ENCODE measurements around the gene CADM1. TPM values are rescaled to one million over a fixed set of nuclear protein-coding genes. Genes with fewer than 3 reads are reported as not detected.

The CADM1 gene
- total and polyA plus RNA-seq, 2 experiments from 2014 or later, result 48.4 to 54.3 TPM

DNA sequence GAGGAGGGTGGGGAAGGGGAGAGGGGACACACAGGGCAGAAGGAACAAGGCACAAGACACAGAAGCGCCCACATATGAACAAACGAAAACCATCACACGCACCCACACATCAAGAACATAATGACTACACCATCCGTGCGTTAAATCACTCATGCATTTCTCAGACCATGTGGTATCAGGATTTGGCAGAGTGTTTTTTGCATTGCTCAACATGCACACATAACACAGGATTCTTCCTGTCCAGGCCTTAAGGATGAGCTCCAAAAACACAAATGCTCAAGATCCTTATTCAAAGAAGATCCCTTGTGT is 309.5 kb downstream of the CADM1 start:
- no peak for DNase-seq (ENCODE audit: low spot score)
- no peaks in the 10 kb centered on the region for H3K4me1 ChIP-seq (ENCODE audit: insufficient read depth)
- H2AFZ ChIP-seq, result no peak overlapping the region
- H3K9me2 ChIP-seq (replicated peaks; ENCODE audit: insufficient read depth), result no peaks in the 10 kb centered on the region
- H3K27me3 ChIP-seq, result no peaks in the 10 kb centered on the region
- no peak overlapping the region for H3K4me2 ChIP-seq
- H3K79me2 ChIP-seq, result no peaks in the 10 kb centered on the region
- TF ChIP-seq EZH2phosphoT487 (IDR thresholded peaks at IDR 0.05; ENCODE audit: low read depth, severe bottlenecking, unreplicated experiment), result no peak
- TF ChIP-seq, protein P1, sequence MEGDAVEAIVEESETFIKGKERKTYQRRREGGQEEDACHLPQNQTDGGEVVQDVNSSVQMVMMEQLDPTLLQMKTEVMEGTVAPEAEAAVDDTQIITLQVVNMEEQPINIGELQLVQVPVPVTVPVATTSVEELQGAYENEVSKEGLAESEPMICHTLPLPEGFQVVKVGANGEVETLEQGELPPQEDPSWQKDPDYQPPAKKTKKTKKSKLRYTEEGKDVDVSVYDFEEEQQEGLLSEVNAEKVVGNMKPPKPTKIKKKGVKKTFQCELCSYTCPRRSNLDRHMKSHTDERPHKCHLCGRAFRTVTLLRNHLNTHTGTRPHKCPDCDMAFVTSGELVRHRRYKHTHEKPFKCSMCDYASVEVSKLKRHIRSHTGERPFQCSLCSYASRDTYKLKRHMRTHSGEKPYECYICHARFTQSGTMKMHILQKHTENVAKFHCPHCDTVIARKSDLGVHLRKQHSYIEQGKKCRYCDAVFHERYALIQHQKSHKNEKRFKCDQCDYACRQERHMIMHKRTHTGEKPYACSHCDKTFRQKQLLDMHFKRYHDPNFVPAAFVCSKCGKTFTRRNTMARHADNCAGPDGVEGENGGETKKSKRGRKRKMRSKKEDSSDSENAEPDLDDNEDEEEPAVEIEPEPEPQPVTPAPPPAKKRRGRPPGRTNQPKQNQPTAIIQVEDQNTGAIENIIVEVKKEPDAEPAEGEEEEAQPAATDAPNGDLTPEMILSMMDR (IDR thresholded peaks at IDR 0.05; ENCODE audit: poor library complexity), result no peak
- TF ChIP-seq EZH2 (IDR thresholded peaks at IDR 0.05; ENCODE audit: borderline replicate concordance), result no peak
- no peak overlapping the region for H3K4me3 ChIP-seq
- WGBS (ENCODE audit: low lambda C conversion rate, missing lambda C conversion rate), result 90% methylated on average over 5 of the region's 5 CpGs
- no peaks in the 10 kb centered on the region for H3K36me3 ChIP-seq (replicated peaks; ENCODE audit: insufficient read depth, low read depth)
- H3K27ac ChIP-seq, result no peak overlapping the region
- no peaks in the 10 kb centered on the region for H4K20me1 ChIP-seq (ENCODE audit: insufficient read depth, poor library complexity, severe bottlenecking)
- H3K9me3 ChIP-seq (ENCODE audit: low read depth), result no peaks in the 10 kb centered on the region

DNA sequence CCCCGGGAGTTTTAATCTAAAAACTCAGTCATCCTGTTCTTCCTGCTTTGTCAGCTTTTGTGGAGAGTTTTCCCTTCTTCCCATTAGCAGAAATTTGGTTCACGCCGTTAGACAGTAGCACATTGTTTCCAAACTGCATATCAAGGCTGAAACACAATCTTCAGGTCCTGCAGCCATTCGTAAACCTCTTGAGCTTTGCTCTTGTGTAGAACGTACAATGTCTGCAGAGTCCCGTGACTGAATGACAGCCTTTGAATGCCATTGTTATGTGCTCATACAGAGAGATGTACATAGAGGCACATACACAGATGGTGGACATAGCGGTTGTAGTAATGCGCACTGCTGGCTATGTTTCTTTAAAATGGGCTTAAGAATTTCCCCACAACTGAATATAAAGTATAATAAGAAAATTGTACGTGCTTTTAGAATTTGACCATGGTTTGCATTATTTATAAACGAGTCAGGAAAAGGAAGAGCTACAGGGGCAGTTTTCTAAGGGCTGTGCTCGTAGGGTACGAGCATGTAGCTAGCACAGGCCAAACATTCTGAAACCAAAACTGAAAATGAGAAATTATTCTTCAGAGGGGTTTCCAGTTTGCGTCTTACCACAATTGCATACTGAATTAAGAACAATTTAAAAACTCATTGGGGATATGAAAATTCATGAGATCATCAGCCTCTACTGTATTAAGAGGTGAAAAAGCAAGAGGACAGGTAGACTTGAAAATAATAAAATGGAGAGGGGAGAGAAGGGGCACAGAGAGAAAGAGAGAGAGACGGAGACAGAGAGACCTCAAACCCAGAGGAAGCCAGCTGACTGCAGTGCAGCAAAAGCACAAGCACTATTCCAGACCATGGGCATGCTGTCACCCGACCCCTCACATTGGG is 310.1 kb downstream of the CADM1 start:
- H3K9me2 ChIP-seq (replicated peaks; ENCODE audit: insufficient read depth), result no peaks in the 10 kb centered on the region
- H3K27me3 ChIP-seq, result no peaks in the 10 kb centered on the region
- H3K36me3 ChIP-seq (replicated peaks; ENCODE audit: insufficient read depth, low read depth), result no peaks in the 10 kb centered on the region
- H3K79me2 ChIP-seq, result no peaks in the 10 kb centered on the region
- no peaks in the 10 kb centered on the region for H3K4me1 ChIP-seq (ENCODE audit: insufficient read depth)
- WGBS (ENCODE audit: low lambda C conversion rate, missing lambda C conversion rate), result 85% methylated on average over 15 of the region's 15 CpGs
- no peaks in the 10 kb centered on the region for H4K20me1 ChIP-seq (ENCODE audit: insufficient read depth, poor library complexity, severe bottlenecking)
- H2AFZ ChIP-seq, result no peak overlapping the region
- no peaks in the 10 kb centered on the region for H3K9me3 ChIP-seq (ENCODE audit: low read depth)
- H3K4me3 ChIP-seq, result no peak overlapping the region
- TF ChIP-seq EZH2 (IDR thresholded peaks at IDR 0.05; ENCODE audit: borderline replicate concordance), result no peak
- TF ChIP-seq, protein P1 (IDR thresholded peaks at IDR 0.05; ENCODE audit: poor library complexity), result no peak
- no peak for TF ChIP-seq EZH2phosphoT487 (IDR thresholded peaks at IDR 0.05; ENCODE audit: low read depth, severe bottlenecking, unreplicated experiment)
- no peak overlapping the region for H3K27ac ChIP-seq
- DNase-seq (ENCODE audit: low spot score), result no peak
- no peak overlapping the region for H3K4me2 ChIP-seq

DNA sequence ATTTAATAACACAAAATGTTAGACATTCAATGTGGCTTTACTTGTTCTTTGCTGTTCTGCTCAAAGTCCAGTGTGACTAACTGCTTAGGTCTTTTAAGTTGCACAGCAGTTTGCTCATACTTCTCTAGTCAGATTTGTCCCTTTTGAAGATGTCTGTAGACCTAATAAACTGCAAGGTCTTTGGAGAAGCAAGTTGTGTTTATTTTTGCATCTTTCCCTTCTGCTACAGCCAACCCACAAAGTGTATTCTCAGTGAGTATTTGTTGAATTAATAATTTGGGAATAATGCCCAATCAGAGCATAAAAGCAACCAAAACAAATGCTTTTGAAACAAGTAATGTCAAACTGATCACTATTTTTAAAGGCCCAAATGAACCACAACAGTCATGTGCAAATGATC is 312.5 kb downstream of the CADM1 start:
- Histone ChIP-seq H3K4me2 (no peak overlapping the region), H3K27ac (no peak overlapping the region)
- TF ChIP-seq, protein P1 (IDR thresholded peaks at IDR 0.05; ENCODE audit: poor library complexity), result no peak
- TF ChIP-seq EZH2phosphoT487 (IDR thresholded peaks at IDR 0.05; ENCODE audit: low read depth, severe bottlenecking, unreplicated experiment), result no peak

More for the DNA sequence above, 312.5 kb downstream of the CADM1 start:
- Histone ChIP-seq H3K4me3 (no peak overlapping the region), H3K36me3 (replicated peaks; ENCODE audit: insufficient read depth, low read depth) (no peaks in the 10 kb centered on the region), H2AFZ (no peak overlapping the region), H3K4me1 (ENCODE audit: insufficient read depth) (no peaks in the 10 kb centered on the region), H3K27me3 (no peaks in the 10 kb centered on the region), H3K79me2 (no peaks in the 10 kb centered on the region), H3K9me2 (replicated peaks; ENCODE audit: insufficient read depth) (no peaks in the 10 kb centered on the region), H4K20me1 (ENCODE audit: insufficient read depth, poor library complexity, severe bottlenecking) (no peaks in the 10 kb centered on the region), H3K9me3 (ENCODE audit: low read depth) (no peaks in the 10 kb centered on the region)
- no peak for DNase-seq (ENCODE audit: low spot score)
